Stimulated activated CD8-positive, alpha-beta memory T cell treated with anti-CD3 and anti-CD28 coated beads, Interleukin-15, amount 100 ng/mL, for 4 hours (primary cell): ENCODE data around the gene COL11A1.
"Not testable (repeated sequence)": the region's sequence is repeated elsewhere in the genome, so short reads cannot be mapped to it uniquely, and the experiment has no call there.

Experiments used
- DNase-seq, 2 donors: peaks; one replicate each; pipeline ENCODE4 v3.0.0-alpha.2; 2020; ENCODE audit warnings: low read depth in 2 of 2

The COL11A1 gene

DNA sequence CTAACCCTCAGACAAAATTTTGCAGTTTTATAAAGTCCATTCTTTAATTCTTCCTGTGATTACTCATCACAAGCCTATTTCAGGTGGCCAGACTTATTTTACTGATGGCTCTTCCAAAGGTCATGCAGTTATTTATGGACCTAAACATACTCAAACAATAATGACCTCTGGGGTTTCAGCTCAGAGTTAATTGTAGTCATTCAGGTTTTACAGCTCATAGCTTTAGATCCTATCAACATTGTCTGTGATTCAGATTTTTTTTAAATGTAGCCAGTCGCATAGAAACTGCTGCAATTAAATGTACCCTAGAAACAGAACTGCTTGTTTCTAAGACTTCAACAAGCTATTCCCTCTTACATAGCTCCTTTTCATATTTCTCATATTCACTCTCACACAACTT, 270.8 kb downstream of the COL11A1 start:
- no peak for DNase-seq

DNA sequence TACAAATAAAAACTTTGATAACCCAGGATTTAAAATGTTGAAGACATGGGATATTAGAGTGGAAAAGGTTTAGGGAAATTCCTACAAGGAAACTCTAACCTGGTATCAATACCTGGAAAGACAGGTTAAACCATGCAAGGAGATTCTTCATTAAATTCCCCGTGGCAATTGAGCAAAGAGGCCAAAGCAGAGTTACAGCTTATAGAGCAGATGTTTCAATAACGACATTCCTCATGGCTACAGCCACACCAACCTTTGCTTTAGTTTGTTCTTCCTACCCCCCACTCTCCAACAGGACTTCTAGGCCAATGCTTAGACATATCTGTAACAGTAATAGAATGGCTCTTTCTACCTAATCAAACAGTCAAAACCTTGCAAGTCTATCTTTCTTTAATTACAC, 271.3 kb downstream of the COL11A1 start:
- no peak for DNase-seq

DNA sequence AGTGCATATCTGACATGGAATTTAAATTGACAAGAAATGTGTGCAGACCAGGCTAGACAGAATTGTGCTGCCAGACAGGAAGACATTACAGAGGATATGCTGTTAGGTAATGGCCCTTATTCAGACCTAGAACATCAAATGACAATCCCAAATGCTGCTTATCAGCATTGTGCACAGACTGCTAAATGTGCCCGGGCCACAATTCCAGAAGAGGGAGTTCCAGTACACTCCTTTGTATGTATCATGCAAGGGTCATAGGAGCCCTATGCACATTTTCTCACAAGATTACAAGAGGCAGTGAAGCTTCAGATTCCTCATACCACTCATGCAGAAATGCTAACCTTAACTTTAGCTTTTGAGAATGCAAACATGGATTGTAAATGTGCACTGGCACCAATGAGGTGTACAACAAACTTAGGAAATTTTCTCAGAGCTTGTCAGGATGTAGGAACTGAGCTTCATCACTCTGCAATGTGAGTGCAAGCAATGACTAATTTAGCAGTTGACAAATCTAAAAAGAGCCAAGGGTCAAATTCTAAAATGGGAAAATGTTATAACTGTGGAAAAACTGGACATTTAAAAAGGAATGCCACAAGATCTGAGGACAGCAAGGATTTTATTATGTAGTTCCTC, 273.5 kb downstream of the COL11A1 start:
- no peak for DNase-seq

- DNase-seq: no peak
Measured at GRCh38 chr1:102833151-102833550, 275.2 kb downstream of the COL11A1 start.

- not testable (repeated sequence) for DNase-seq
Measured at GRCh38 chr1:102826706-102827105, 281.6 kb downstream of the COL11A1 start.
